Osteocyte (in vitro differentiated cells): ENCODE measurements around the gene SF3B1. TPM values are rescaled to one million over a fixed set of nuclear protein-coding genes. Genes with fewer than 3 reads are reported as not detected.

Experiments used
- DNase-seq: peaks from one replicate; pipeline ENCODE4 v3.0.0; 2021; ENCODE audit warnings: mixed read lengths; ENCODE audit not compliant: unreplicated experiment; ENCODE audit errors: extremely low spot score
- H3K27ac Mint-ChIP-seq: one replicate; pipeline ENCODE4 v1.8.0; 2021; ENCODE audit warnings: mild to moderate bottlenecking, mixed read lengths; ENCODE audit not compliant: unreplicated experiment
- H3K27me3 Mint-ChIP-seq: one replicate; pipeline ENCODE4 v1.8.0; 2021; ENCODE audit warnings: mixed read lengths; ENCODE audit not compliant: unreplicated experiment
- H3K36me3 Mint-ChIP-seq: one replicate; pipeline ENCODE4 v1.8.0; 2021; ENCODE audit warnings: mixed read lengths; ENCODE audit not compliant: unreplicated experiment
- H3K4me1 Mint-ChIP-seq: one replicate; pipeline ENCODE4 v1.8.0; 2021; ENCODE audit warnings: mixed read lengths; ENCODE audit not compliant: unreplicated experiment
- H3K4me3 Mint-ChIP-seq: one replicate; pipeline ENCODE4 v1.8.0; 2021; ENCODE audit warnings: mild to moderate bottlenecking, moderate library complexity, mixed read lengths; ENCODE audit not compliant: unreplicated experiment
- H3K9me3 Mint-ChIP-seq: one replicate; pipeline ENCODE4 v1.8.0; 2021; ENCODE audit warnings: mixed read lengths; ENCODE audit not compliant: unreplicated experiment
- CTCF ChIP-seq: fragments of 200-600 bp; sonication (generic); IDR thresholded peaks from 2 replicates; pipeline ENCODE4 v1.5.0; 2021; ENCODE audit warnings: antibody characterized with exemption, mild to moderate bottlenecking, moderate library complexity
- total RNA-seq: library from RNA; stranded (reverse); gene quantifications from 2 replicates; pipeline ENCODE4 v1.2.1, GENCODE V29; 2021

The SF3B1 gene
- total RNA-seq, 1 donor from 2014 or later = 282 TPM

DNA sequence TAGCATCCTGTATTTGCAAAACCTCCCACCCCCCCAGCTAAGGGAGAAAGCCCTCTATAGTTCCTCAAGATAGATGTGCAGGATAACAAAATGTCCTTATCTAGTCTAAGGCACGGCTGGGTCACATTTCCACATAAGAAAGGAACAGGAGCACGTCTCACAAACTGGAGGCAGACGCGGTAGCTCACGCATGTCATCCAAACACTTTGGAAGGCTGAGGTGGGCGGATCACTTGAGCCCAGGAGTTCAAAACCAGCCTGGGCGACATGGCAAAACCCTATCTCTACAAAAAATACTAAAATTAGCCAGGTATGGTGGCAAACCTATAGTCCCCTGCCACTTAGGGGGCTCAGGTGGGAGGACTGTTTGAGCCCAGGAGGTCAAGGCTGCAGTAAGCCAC, 9.3 kb downstream of the SF3B1 start:
- no peak for TF ChIP-seq CTCF
- no peak overlapping the region for H3K4me3 Mint-ChIP-seq
- H3K27ac Mint-ChIP-seq = no peak overlapping the region
- H3K36me3 Mint-ChIP-seq = peaks cover 13% of the 10 kb centered on the region
- H3K27me3 Mint-ChIP-seq = no peaks in the 10 kb centered on the region
- DNase-seq = no peak
- H3K4me1 Mint-ChIP-seq = peaks cover 41% of the 10 kb centered on the region
- H3K9me3 Mint-ChIP-seq = no peaks in the 10 kb centered on the region

GRCh38 chr2:197423307-197423706, 11.5 kb downstream of the SF3B1 start:
- Mint-ChIP-seq H3K36me3 (peaks cover 10% of the 10 kb centered on the region), H3K4me3 (no peak overlapping the region), H3K4me1 (peaks cover 22% of the 10 kb centered on the region), H3K27me3 (no peaks in the 10 kb centered on the region), H3K9me3 (no peaks in the 10 kb centered on the region), H3K27ac (no peak overlapping the region)
- DNase-seq = no peak
- TF ChIP-seq CTCF = no peak

GRCh38 chr2:197419438-197419837, 15.4 kb downstream of the SF3B1 start:
- no peak for DNase-seq
- Mint-ChIP-seq H3K27ac (no peak overlapping the region), H3K4me1 (peaks cover 2% of the 10 kb centered on the region), H3K36me3 (peaks cover 33% of the 10 kb centered on the region), H3K27me3 (no peaks in the 10 kb centered on the region), H3K4me3 (no peak overlapping the region), H3K9me3 (no peaks in the 10 kb centered on the region)
- no peak for TF ChIP-seq CTCF

- no peak for TF ChIP-seq CTCF
- no peak for DNase-seq
- Mint-ChIP-seq H3K36me3 (peaks cover 44% of the 10 kb centered on the region), H3K4me3 (no peak overlapping the region), H3K27ac (no peak overlapping the region), H3K4me1 (no peaks in the 10 kb centered on the region), H3K9me3 (no peaks in the 10 kb centered on the region), H3K27me3 (no peaks in the 10 kb centered on the region)
These were observed 18.6 kb downstream of the SF3B1 start for GRCh38 chr2:197416268-197416667.

DNA sequence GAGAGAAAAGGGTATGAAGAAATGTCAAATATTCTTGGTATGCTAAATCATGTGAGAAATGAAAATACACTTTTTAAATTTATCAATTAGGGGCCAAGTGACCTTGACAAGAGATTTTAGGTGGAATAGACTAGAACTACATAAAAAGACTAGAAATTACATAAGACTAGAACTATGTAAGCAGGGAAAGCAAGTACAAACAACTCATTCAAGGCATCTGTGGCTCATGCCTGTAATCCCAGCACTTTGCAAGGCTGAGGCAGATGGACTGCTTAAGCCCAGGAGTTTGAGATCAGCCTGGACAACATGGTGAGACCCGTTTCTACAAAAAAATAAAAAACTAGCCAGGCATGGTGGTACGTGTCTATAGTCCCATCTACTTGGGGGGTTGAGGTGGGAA, 20.3 kb downstream of the SF3B1 start:
- Mint-ChIP-seq H3K4me1 (no peaks in the 10 kb centered on the region), H3K27me3 (no peaks in the 10 kb centered on the region), H3K4me3 (no peak overlapping the region), H3K36me3 (peaks cover 55% of the 10 kb centered on the region), H3K9me3 (no peaks in the 10 kb centered on the region), H3K27ac (no peak overlapping the region)
- DNase-seq = no peak
- no peak for TF ChIP-seq CTCF
